Vagina (tissue), 2 donors: ENCODE data around the gene TRIP10. TPM values are rescaled to one million over a fixed set of nuclear protein-coding genes. Genes with fewer than 3 reads are reported as not detected.

Experiments
- DNase-seq, 2 donors: peaks; one replicate each; pipeline ENCODE4 v3.0.0-alpha.2; 2017; ENCODE audit errors: extremely low spot score in 2 of 2
- H3K27ac ChIP-seq: fragments of 200-600 bp; sonication (generic); one replicate; pipeline ENCODE4 v1.5.1; 2019
- H3K27me3 ChIP-seq: fragments of 200-600 bp; sonication (generic); one replicate; pipeline ENCODE4 v1.5.1; 2019
- H3K36me3 ChIP-seq, 2 donors: fragments of 200-600 bp; sonication (generic); one replicate each; pipeline ENCODE4 v1.5.1; 2017 to 2019
- H3K4me1 ChIP-seq: fragments of 200-600 bp; sonication (generic); one replicate; pipeline ENCODE4 v1.5.1; 2019
- H3K4me3 ChIP-seq, 2 donors: fragments of 200-600 bp; sonication (generic); 1 replicate in 1 of 2; 2 replicates in 1 of 2; pipeline ENCODE4 v1.5.1; 2016 to 2019
- H3K9me3 ChIP-seq: fragments of 200-600 bp; sonication (generic); one replicate; pipeline ENCODE4 v1.5.1; 2019
- CTCF ChIP-seq, 3 experiments: fragments of 450-650 bp in 2 of 3; fragments of 200-600 bp in 1 of 3; sonication (generic) in 1 of 3; IDR thresholded peaks; one replicate each; pipeline ENCODE4 v1.5.1; 2017 to 2019; ENCODE audit warnings: antibody characterized with exemption in 3 of 3, mild to moderate bottlenecking in 2 of 3, moderate library complexity in 2 of 3
- POLR2A ChIP-seq, 2 donors: fragments of 450-650 bp; IDR thresholded peaks; one replicate each; pipeline ENCODE4 v1.6.1; 2017; ENCODE audit warnings: antibody characterized with exemption in 2 of 2, mild to moderate bottlenecking in 2 of 2, moderate library complexity in 2 of 2
- POLR2AphosphoS5 ChIP-seq, 2 donors: sonication (generic); formaldehyde crosslinking; IDR thresholded peaks; one replicate each; pipeline ENCODE4 v1.9.0; 2017; ENCODE audit warnings: antibody characterized with exemption in 2 of 2, mild to moderate bottlenecking in 2 of 2, low read depth in 1 of 2; ENCODE audit not compliant: insufficient read depth in 1 of 2
- intact Hi-C: fragments of 100-400 bp; cut with DNase I; formaldehyde crosslinking; loops from one replicate; pipeline ENCODE4 v1.15.1; 2023
- total RNA-seq: library from RNA; depleted of rRNA; stranded (reverse); fragments of >200 nt; gene quantifications from one replicate; pipeline ENCODE4 v1.2.3, GENCODE V29; 2016

The TRIP10 gene
- total RNA-seq, 1 donor from 2014 or later = 129 TPM

- Histone ChIP-seq H3K4me1 (peaks cover under 1% of the 10 kb centered on the region), H3K9me3 (no peaks in the 10 kb centered on the region), H3K27me3 (no peaks in the 10 kb centered on the region), H3K36me3 (peaks cover 0 to 24% of the 10 kb centered on the region in 2 donors), H3K4me3 (no peak overlapping the region), H3K27ac (no peak overlapping the region)
- DNase-seq = no peak
- intact Hi-C loops = loop anchor here (10.0 kb wide), 1 partner anchor 135 kb away; no protein-coding TSS in a partner anchor
- TF ChIP-seq POLR2A (IDR thresholded peaks at IDR 0.05) = no peak
- no peak for TF ChIP-seq POLR2AphosphoS5 (IDR thresholded peaks at IDR 0.05; ENCODE audit: insufficient read depth in 1 of 2, low read depth in 1 of 2)
- no peak for TF ChIP-seq CTCF (IDR thresholded peaks at IDR 0.05)
These were observed 9.2 kb upstream of the TRIP10 start for GRCh38 chr19:6730153-6730804.

GRCh38 chr19:6730941-6731670 lies 8.4 kb upstream of the TRIP10 start:
- TF ChIP-seq POLR2A (IDR thresholded peaks at IDR 0.05) (no peak), CTCF (IDR thresholded peaks at IDR 0.05) (no peak), POLR2AphosphoS5 (IDR thresholded peaks at IDR 0.05; ENCODE audit: insufficient read depth in 1 of 2, low read depth in 1 of 2) (no peak)
- intact Hi-C loops = loop anchor here (10.0 kb wide), 1 partner anchor 134 kb away; no protein-coding TSS in a partner anchor
- H3K4me1 ChIP-seq = peaks cover 8% of the 10 kb centered on the region
- DNase-seq = no peak
- H3K27me3 ChIP-seq = no peaks in the 10 kb centered on the region
- H3K4me3 ChIP-seq = no peak overlapping the region
- H3K9me3 ChIP-seq = no peaks in the 10 kb centered on the region
- peaks cover 0 to 24% of the 10 kb centered on the region in 2 donors for H3K36me3 ChIP-seq
- H3K27ac ChIP-seq = no peak overlapping the region

- peaks cover 0 to 24% of the 10 kb centered on the region in 2 donors for H3K36me3 ChIP-seq
- no peak for TF ChIP-seq CTCF (IDR thresholded peaks at IDR 0.05)
- no peak for TF ChIP-seq POLR2AphosphoS5 (IDR thresholded peaks at IDR 0.05; ENCODE audit: insufficient read depth in 1 of 2, low read depth in 1 of 2)
- no peak for TF ChIP-seq POLR2A (IDR thresholded peaks at IDR 0.05)
- no peak overlapping the region for H3K27ac ChIP-seq
- no peak for DNase-seq
- no peaks in the 10 kb centered on the region for H3K27me3 ChIP-seq
- peaks cover 11% of the 10 kb centered on the region for H3K4me1 ChIP-seq
- no peak overlapping the region for H3K4me3 ChIP-seq
- H3K9me3 ChIP-seq = no peaks in the 10 kb centered on the region
- intact Hi-C loops = loop anchor here (10.0 kb wide), 1 partner anchor 133 kb away; no protein-coding TSS in a partner anchor
These were observed 7.7 kb upstream of the TRIP10 start for GRCh38 chr19:6731822-6732221.

GRCh38 chr19:6732803-6733337 lies 6.6 kb upstream of the TRIP10 start:
- H3K4me3 ChIP-seq = no peak overlapping the region
- H3K36me3 ChIP-seq = peaks cover 0 to 24% of the 10 kb centered on the region in 2 donors
- intact Hi-C loops = loop anchor here (10.0 kb wide), 1 partner anchor 132 kb away; no protein-coding TSS in a partner anchor
- H3K4me1 ChIP-seq = peaks cover 11% of the 10 kb centered on the region
- H3K27me3 ChIP-seq = no peaks in the 10 kb centered on the region
- H3K9me3 ChIP-seq = no peaks in the 10 kb centered on the region
- DNase-seq = no peak
- H3K27ac ChIP-seq = no peak overlapping the region
- no peak for TF ChIP-seq CTCF (IDR thresholded peaks at IDR 0.05)
- no peak for TF ChIP-seq POLR2A (IDR thresholded peaks at IDR 0.05)
- TF ChIP-seq POLR2AphosphoS5 (IDR thresholded peaks at IDR 0.05; ENCODE audit: insufficient read depth in 1 of 2, low read depth in 1 of 2) = no peak
